Progenitor cell of endocrine pancreas (in vitro differentiated cells): Measurements from ENCODE around the gene ARF6. TPM values are rescaled to one million over a fixed set of nuclear protein-coding genes. Genes with fewer than 3 reads are reported as not detected.
"Not testable (repeated sequence)": the region's sequence is repeated elsewhere in the genome, so short reads cannot be mapped to it uniquely, and the experiment has no call there.

Source experiments
- DNase-seq: peaks from one replicate; pipeline ENCODE4 v3.0.0; 2021; ENCODE audit warnings: low spot score; ENCODE audit not compliant: unreplicated experiment
- H3K27ac Mint-ChIP-seq: 2 replicates; pipeline ENCODE4 v1.8.0; 2021; ENCODE audit warnings: mild to moderate bottlenecking, moderate library complexity, mixed read lengths
- H3K27me3 Mint-ChIP-seq: 2 replicates; pipeline ENCODE4 v1.8.0; 2021; ENCODE audit warnings: mixed read lengths
- H3K36me3 Mint-ChIP-seq: 2 replicates; pipeline ENCODE4 v1.8.0; 2022; ENCODE audit warnings: mixed read lengths; ENCODE audit not compliant: insufficient read depth
- H3K4me1 Mint-ChIP-seq: 2 replicates; pipeline ENCODE4 v1.8.0; 2021; ENCODE audit warnings: low read depth, mixed read lengths
- H3K4me3 Mint-ChIP-seq: 2 replicates; pipeline ENCODE4 v1.8.0; 2021; ENCODE audit warnings: low read depth, mild to moderate bottlenecking, moderate library complexity, mixed read lengths
- H3K9me3 Mint-ChIP-seq: 2 replicates; pipeline ENCODE4 v1.8.0; 2021; ENCODE audit warnings: low read depth, mixed read lengths
- total RNA-seq: library from RNA; stranded (reverse); gene quantifications from 2 replicates; pipeline ENCODE4 v1.2.1, GENCODE V29; 2021
- TF ChIP-seq, protein P1 (sequence below): fragments of 200-600 bp; sonication (generic); IDR thresholded peaks from one replicate; pipeline ENCODE4 v1.5.0; 2021; ENCODE audit warnings: antibody characterized with exemption, mild to moderate bottlenecking; ENCODE audit not compliant: unreplicated experiment

Gene ARF6
- total RNA-seq, 1 donor from 2014 or later = 49.8 TPM

DNA sequence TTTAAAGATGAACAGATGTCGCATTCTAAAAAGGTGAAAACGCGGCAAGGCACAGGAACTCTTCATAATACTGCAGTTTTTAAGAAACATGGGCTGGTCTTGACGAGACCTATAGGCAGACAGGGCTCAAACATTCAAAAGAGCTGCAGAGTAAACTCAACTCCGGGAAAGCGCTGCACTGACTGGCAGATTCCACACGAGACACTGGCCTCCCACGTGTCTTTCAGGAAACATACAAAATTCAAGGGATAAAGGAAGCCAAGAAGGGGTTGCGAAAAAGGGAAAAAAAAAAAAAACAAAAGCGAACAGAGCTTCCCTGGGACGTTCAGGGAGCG, 614 bp upstream of the ARF6 start:
- Mint-ChIP-seq H3K9me3 (no peaks in the 10 kb centered on the region), H3K27me3 (no peaks in the 10 kb centered on the region), H3K27ac (peak overlapping the region; percentile 99), H3K36me3 (peaks cover 11% of the 10 kb centered on the region), H3K4me1 (peaks cover 27% of the 10 kb centered on the region), H3K4me3 (peak overlapping the region; percentile 88)
- DNase-seq = no peak
- TF ChIP-seq, protein P1, sequence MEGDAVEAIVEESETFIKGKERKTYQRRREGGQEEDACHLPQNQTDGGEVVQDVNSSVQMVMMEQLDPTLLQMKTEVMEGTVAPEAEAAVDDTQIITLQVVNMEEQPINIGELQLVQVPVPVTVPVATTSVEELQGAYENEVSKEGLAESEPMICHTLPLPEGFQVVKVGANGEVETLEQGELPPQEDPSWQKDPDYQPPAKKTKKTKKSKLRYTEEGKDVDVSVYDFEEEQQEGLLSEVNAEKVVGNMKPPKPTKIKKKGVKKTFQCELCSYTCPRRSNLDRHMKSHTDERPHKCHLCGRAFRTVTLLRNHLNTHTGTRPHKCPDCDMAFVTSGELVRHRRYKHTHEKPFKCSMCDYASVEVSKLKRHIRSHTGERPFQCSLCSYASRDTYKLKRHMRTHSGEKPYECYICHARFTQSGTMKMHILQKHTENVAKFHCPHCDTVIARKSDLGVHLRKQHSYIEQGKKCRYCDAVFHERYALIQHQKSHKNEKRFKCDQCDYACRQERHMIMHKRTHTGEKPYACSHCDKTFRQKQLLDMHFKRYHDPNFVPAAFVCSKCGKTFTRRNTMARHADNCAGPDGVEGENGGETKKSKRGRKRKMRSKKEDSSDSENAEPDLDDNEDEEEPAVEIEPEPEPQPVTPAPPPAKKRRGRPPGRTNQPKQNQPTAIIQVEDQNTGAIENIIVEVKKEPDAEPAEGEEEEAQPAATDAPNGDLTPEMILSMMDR = no peak

GRCh38 chr14:49893309-49894213, 679 bp downstream of the ARF6 start:
- H3K4me1 Mint-ChIP-seq = peaks cover 31% of the 10 kb centered on the region
- peak; percentile 46 for DNase-seq
- H3K27me3 Mint-ChIP-seq = no peaks in the 10 kb centered on the region
- H3K4me3 Mint-ChIP-seq = peak overlapping the region; percentile 88
- TF ChIP-seq, protein P1 = no peak
- H3K36me3 Mint-ChIP-seq = peaks cover 11% of the 10 kb centered on the region
- peak overlapping the region; percentile 99 for H3K27ac Mint-ChIP-seq
- H3K9me3 Mint-ChIP-seq = no peaks in the 10 kb centered on the region

DNA sequence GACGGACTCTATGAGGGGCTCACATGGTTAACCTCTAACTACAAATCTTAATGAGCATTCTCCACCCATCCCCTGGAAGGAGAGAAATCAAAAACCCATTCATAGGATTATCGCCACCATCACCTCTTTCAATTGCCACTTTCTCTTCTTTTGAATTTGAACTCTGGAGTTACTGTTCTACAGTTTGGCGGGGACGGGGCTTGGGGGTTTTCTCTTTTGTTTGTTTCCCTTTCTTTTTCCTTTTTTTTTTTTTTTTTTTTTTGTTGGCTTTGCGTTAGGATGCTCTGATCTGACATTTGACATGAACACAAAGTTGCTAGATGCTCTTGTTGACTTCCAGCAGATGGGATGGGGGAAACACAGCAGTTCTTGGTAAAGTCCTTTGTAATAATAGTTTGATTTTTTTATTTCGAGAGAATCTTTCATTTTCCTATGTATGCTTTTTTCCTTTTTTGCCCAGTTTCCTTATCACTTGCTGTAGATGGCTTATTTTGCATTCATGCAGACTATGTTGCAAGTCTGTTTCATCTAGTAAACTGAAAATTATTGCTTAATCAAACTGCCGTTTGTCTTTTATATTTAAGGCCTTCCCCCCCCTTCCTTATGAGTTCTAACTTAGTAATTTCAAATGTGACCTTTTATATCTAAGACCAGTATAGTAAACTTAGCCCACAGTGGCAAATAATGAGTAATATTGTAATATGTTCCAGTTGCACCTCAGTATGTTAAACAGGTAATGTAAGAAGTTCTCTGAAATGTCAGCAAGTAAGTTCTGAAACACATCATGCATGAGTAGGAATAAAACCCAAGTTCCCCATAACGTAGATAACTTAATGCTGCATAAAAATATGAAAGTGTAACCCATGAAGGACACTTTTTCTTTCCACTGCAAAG, 1.6 kb downstream of the ARF6 start:
- DNase-seq, H3K27me3 Mint-ChIP-seq, H3K9me3 Mint-ChIP-seq: not testable (repeated sequence)
- Mint-ChIP-seq H3K36me3 (peaks cover 11% of the 10 kb centered on the region), H3K4me1 (peaks cover 32% of the 10 kb centered on the region), H3K4me3 (peak overlapping the region; percentile 88), H3K27ac (peak overlapping the region; percentile 96)

DNA sequence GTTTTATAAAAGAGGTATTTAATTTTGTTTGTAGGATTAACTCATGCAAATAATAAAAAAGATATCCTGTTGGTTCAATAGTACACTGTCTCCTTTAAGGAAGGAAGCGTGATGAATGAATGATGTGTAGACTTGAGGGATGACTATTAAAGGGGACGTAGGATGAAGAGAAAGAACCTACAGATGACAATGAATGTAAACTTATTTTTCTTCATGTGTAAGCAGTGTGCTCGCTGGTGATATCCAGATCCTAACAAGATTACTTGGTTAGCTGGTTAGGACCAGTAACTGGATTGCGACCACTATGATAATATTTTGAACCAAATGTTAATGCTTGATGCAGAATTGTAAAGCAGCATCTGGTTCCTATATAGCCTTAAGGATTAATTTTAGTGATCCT, 2.6 kb downstream of the ARF6 start:
- Mint-ChIP-seq H3K9me3 (no peaks in the 10 kb centered on the region), H3K36me3 (peaks cover 11% of the 10 kb centered on the region), H3K27ac (peak overlapping the region; percentile 43), H3K27me3 (no peaks in the 10 kb centered on the region), H3K4me3 (peak overlapping the region; percentile 88), H3K4me1 (peaks cover 32% of the 10 kb centered on the region)
- TF ChIP-seq, protein P1 = no peak
- no peak for DNase-seq

GRCh38 chr14:49896272-49896671, 3.4 kb downstream of the ARF6 start:
- Mint-ChIP-seq H3K4me1 (peaks cover 32% of the 10 kb centered on the region), H3K36me3 (peaks cover 11% of the 10 kb centered on the region), H3K4me3 (peak overlapping the region; percentile 88)
- not testable (repeated sequence) for H3K27ac Mint-ChIP-seq, H3K9me3 Mint-ChIP-seq, H3K27me3 Mint-ChIP-seq, DNase-seq

- Mint-ChIP-seq H3K27me3 (no peaks in the 10 kb centered on the region), H3K36me3 (peaks cover 11% of the 10 kb centered on the region), H3K4me3 (peak overlapping the region; percentile 34), H3K27ac (peak overlapping the region; percentile 9), H3K9me3 (no peaks in the 10 kb centered on the region), H3K4me1 (peaks cover 31% of the 10 kb centered on the region)
- TF ChIP-seq, protein P1 = no peak
- DNase-seq = no peak
Measured at GRCh38 chr14:49896966-49897365, 4.1 kb downstream of the ARF6 start.
